Hippocampal formation (tissue), 2 donors: ENCODE measurements around the gene CCNYL1.
A peak's percentile ranks its signal among the peaks of the same experiment; 100 is the strongest.
"Not testable (repeated sequence)": the region's sequence is repeated elsewhere in the genome, so short reads cannot be mapped to it uniquely, and the experiment has no call there.

Source experiments
- DNase-seq, 2 donors: peaks; one replicate each; lab custom pipeline; 2025; lab: John Stamatoyannopoulos, UW

The CCNYL1 gene

DNA sequence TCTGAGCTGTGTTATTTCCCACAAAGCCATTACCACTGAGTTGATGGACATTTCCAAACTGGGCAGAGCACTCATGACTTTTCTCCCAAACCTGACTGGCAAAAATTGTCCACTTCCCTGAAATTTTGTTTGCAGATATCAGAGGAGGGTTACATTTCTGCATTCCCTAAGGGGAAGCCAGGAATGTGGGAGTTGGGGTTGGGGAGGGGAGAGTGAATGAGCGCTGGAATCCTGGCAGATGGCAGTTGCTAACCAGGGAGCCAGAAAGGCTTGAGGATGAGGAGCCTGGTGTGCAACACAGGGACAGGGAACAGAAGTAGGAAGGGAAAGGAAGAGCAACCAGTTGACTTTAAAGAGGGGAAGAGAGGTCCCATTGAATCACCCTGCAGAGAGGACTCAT lies 14.0 kb upstream of the CCNYL1 start:
- DNase-seq: no peak

DNA sequence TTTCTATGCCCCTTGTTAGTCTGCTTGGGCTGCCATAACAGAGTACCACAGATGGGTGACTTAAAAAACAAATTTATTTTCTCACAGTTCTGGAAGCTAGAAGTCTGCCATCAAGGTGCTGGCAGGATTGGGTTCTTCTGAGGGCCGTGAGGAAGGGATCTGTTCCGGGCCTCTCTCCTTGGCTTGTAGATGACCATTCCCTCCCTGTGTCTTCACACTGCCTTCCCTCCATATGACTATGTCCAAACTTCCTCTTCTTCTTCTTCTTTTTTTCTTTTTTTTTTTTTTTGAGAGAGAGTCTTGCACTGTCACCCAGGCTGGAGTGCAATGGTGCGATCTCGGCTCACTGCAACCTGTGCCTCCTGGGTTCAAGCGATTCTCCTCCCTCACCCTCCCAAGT lies 13.1 kb upstream of the CCNYL1 start:
- DNase-seq: no peak

- no peak for DNase-seq
These were observed 7.4 kb upstream of the CCNYL1 start for GRCh38 chr2:207704078-207704477.

DNA sequence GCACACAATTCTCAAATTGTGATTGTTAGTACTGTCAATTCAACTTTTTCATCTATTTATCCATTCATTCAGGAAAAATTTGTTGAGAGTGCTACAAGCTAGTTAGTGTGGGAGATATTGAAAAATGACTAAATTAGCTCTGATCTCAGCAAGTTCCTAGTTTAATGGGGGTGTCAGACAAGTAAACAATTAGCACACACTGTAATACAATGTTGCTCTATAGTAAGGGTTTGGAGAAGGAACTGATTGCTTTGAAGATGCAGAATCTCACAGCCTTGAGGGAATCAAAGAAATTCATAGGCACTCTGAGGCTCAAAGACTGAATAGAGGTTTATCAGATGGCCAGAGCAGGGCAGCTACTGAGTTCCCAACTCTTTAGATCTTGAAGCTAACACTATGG lies 6.8 kb upstream of the CCNYL1 start:
- no peak for DNase-seq

- DNase-seq: no peak
These were observed 4.2 kb upstream of the CCNYL1 start for GRCh38 chr2:207706936-207707860.

- DNase-seq: no peak
These were observed 500 bp downstream of the CCNYL1 start for GRCh38 chr2:207711750-207712530.

DNA sequence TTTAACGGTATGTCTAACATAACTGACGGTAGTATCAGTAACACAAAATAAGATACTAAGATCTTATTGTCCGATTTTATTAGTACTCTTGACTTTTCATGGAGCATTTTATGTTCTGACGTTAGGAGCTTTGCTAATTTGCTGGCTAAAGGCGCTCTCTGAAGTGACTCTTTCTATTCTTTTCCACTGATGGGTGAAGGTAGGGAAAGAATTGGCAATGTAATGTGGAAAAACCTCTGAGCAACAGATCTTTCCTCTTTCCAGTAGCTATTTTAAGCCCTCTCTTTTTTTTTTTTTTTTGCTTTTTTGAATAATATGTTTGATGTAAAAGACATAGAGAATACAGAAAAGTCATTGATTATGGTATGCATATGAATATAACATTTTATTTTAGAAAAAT lies 4.6 kb downstream of the CCNYL1 start:
- DNase-seq: no peak

DNA sequence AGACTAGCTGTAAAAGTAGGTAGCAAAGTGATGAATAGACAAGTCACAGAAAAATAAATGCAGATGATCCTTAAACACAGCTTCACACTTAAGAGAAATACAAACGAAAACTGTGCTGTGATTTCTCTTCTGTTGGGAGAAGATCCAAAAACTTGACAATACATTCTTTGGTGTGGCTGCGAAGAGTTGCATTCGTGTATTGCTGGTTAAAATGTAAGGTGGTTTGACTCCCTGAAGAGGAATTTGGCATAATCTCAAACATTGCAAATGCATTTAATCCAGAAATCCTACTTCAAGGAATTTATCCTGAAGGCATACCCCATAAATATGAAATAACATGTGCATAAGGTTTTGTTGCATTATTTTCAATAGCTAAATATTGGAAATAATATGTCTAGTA lies 7.1 kb downstream of the CCNYL1 start:
- no peak for DNase-seq

DNA sequence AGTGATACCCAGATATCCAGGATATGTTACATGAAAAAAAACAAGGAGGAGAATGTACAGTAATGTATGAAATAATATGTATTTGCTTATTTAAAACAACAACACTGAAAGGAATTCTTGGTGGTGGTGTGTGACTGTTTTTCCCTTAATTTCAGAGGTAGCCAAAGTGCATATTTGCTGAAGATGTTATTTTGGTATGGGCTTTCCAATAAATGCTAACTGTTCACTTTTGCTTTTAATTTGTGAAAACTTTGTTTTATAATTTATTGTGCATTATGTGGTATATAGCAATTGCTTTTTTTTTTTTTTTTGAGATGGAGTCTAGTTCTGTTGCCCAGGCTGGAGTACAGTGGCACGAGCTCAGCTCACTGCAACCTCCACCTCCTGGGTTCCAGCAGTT lies 7.6 kb downstream of the CCNYL1 start:
- DNase-seq: no peak

GRCh38 chr2:207719655-207720054 lies 8.2 kb downstream of the CCNYL1 start:
- DNase-seq: not testable (repeated sequence)

DNA sequence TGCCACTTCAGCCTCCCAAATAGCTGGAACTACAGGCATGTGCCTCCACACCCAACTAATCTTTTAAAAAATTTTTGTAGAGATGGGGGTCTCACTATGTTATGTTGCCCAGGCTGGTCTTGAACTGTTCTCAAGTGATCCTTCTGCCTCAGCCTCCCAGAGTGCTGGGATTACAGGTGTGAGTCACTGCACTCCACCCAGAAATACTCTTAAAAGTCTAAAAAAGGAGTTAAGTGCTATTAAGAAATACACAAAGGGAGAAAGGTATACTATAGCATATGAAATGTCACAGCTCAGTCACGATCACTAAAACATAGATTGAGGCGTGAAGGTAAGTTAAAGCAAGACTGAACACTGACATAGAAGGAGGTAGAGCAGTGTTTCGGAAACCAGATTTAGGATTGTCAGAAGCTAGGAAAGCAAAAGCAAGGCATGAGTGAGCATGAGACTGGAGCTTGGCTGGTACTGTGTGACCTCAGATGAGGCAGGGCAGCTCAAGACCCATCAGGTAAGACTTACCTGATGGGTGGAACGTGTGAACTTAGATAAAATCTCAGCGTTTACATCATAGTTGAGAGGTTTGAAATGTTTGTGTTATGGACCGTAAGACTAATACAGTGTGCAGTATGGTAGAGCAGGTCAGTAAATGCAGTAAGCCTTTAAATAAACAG lies 9.2 kb downstream of the CCNYL1 start:
- no peak for DNase-seq

- DNase-seq: no peak
These were observed 11.5 kb downstream of the CCNYL1 start for GRCh38 chr2:207722773-207723424.

GRCh38 chr2:207723425-207723787 lies 12.0 kb downstream of the CCNYL1 start:
- not testable (repeated sequence) for DNase-seq

- DNase-seq: no peak
These were observed 12.7 kb downstream of the CCNYL1 start for GRCh38 chr2:207724113-207724512.

DNA sequence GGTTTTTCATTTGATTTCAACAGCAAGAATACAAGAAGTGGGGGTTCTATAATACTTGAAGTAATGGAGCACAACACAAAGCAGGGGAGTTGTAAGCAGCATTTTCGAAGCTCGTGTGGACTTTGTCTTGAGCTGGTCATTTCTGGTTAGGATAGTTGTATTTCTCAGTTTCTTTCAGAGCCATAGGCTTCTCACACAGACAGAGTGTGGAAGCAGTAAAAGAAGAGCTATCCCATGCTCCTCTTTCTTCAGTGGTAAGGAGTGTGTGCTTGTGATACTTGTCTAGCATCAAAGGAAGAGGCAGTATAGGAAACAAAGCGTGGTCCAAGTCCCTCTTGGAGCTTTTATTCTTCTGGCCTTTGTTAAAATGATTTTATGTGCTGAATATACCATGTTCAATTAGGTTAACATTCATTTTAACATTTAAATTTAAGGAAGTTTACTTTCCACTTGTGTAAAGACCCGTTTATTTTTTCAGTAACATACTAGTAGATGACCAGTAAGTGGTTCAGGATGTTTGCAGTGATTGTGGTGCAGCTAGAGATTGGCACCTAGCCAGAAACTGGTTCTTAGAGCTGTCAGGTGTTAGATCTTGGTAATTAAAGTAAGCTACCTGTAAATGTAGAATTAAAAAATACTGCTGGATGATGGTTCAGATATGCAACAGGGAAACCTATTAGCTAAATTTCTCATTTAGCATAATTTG lies 14.6 kb downstream of the CCNYL1 start:
- DNase-seq: no peak

- no peak for DNase-seq
These were observed 15.8 kb downstream of the CCNYL1 start for GRCh38 chr2:207727261-207727660.

GRCh38 chr2:207729465-207729998 lies 18.1 kb downstream of the CCNYL1 start:
- DNase-seq: no peak

DNA sequence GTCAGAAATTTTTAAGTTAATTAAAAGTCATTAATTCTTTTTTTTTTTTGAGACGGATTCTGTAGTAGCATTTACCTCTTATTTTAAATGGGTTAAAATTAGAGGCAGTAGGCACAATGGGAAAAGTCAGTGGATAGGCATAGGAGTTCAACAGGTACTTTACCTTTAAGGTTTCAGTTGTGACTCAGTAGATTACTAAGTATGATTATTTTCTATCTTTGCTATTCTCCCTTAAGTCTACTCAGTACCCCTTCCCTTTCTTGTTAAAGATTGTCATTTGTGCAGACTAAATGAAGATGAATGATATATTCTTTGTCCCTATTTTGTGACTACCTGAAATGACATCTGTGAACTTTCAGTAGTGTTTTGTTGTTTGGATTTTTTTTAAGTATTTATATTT lies 19.7 kb downstream of the CCNYL1 start:
- no peak for DNase-seq

DNA sequence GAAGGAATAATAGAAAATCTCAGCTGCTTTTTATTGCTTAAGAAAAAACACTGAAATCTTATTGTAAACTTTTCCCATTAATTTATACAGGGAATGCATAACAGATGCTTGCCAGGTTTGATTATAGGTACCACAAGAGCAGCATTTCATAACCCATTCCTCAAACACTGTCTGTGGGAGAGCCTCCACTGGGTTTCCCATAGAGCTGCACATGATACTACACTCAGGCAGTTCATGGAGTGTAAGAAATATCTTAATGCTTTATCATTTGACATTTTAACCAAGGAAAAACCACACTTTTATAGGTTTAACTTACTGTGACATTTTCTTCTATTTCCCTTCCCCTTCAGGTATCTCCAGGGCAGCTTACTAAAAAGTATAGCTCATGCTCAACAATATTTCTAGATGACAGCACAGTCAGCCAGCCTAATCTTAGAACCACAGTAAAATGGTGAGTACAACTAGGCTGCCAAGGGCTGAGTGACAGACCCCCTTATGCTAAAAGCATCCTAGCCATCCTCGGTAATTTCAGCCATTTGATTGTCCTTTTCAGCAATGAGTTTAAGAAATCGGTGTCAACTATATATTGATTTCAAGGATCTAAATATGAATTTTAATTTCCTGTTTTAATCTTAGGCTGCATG lies 22.3 kb downstream of the CCNYL1 start:
- DNase-seq: no peak

- peak in 1 of 2 donors; percentile 68 for DNase-seq
These were observed 22.8 kb downstream of the CCNYL1 start for GRCh38 chr2:207734264-207734635.
